ENCODE data around the gene CLASP2.
"Not testable (repeated sequence)": the region's sequence is repeated elsewhere in the genome, so short reads cannot be mapped to it uniquely, and the experiment has no call there.

CLASP2 gene

DNA sequence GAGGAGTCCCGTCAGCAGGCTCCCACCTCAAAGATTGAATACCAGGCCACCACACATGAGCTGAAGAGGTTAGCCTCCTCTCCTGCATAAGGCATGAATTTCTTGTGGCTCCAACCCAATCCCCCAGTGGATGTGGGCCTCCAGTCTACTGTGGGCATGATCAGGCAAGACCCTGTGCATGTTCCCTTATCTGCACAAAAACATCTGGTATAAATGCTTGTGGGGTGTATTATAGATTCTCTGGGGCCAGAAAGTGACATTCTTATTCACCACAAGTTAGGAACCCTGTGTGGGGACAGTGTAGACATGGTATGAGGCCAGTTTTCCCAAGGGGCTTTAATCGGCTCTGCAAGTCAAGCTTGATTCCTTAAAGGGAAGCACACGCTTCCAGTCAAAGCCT is 259.6 kb downstream of the CLASP2 start:
- POLR2A ChIA-PET: no interaction called here
- TF ChIP-seq, protein P1, sequence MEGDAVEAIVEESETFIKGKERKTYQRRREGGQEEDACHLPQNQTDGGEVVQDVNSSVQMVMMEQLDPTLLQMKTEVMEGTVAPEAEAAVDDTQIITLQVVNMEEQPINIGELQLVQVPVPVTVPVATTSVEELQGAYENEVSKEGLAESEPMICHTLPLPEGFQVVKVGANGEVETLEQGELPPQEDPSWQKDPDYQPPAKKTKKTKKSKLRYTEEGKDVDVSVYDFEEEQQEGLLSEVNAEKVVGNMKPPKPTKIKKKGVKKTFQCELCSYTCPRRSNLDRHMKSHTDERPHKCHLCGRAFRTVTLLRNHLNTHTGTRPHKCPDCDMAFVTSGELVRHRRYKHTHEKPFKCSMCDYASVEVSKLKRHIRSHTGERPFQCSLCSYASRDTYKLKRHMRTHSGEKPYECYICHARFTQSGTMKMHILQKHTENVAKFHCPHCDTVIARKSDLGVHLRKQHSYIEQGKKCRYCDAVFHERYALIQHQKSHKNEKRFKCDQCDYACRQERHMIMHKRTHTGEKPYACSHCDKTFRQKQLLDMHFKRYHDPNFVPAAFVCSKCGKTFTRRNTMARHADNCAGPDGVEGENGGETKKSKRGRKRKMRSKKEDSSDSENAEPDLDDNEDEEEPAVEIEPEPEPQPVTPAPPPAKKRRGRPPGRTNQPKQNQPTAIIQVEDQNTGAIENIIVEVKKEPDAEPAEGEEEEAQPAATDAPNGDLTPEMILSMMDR (IDR thresholded peaks at IDR 0.05; ENCODE audit: control extremely low read depth, extremely low read depth, low read depth, missing control alignments): no peak
- no peak for DNase-seq (ENCODE audit: extremely low spot score)
- CTCF ChIA-PET: no interaction called here

DNA sequence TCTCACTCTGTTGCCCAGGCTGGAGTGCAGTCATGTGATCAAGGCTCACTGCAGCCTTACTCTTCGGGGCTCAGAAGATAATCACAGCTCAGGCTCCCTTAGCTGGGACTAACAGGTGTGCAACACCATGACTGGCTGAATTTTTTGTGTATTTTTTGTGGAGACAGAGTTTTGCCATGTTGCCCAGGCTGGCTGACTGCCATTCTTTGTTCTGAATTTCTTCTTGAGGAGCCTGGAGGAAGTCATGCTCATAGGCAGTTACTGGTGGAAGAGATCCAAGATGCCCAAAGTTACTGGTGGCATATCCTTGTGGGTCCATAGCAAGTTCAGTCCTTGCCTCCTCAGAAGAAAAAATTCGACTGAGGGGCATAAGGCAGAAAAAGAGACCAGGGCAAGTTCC is 261.3 kb downstream of the CLASP2 start:
- ChIA-PET CTCF (no interaction called here), POLR2A (no interaction called here)
- TF ChIP-seq, protein P1 (IDR thresholded peaks at IDR 0.05; ENCODE audit: control extremely low read depth, extremely low read depth, low read depth, missing control alignments): no peak
- no peak for DNase-seq (ENCODE audit: extremely low spot score)

DNA sequence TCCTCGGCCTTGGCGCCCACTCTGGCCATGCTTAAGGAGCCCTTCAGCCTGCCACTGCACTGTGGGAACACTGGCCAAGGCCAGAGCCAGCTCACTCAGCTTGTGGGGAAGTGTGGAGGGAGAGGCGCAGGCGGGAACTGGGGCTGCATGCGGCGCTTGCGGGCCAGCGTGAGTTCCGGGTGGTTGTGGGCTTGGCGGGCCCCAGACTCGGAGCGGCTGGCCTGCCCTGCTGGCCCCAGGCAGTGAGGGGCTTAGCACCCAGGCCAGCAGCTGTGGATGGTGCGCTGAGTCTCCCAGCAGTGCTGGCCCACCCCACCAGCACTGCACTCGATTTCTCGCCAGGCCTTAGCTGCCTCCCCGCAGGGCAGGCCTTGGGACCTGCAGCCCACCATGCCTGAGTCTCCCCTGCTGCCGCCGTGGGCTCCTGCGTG is 264.7 kb downstream of the CLASP2 start:
- TF ChIP-seq, protein P1 (IDR thresholded peaks at IDR 0.05; ENCODE audit: control extremely low read depth, extremely low read depth, low read depth, missing control alignments): no peak
- DNase-seq (ENCODE audit: extremely low spot score): no peak
- CTCF ChIA-PET: interaction anchor here (1.0 to 1.6 kb wide), 2 partner anchors 12 to 31 kb away, joined by 3 to 8 read pairs; partner anchors contain the start of gene UBP1
- POLR2A ChIA-PET: no interaction called here

DNA sequence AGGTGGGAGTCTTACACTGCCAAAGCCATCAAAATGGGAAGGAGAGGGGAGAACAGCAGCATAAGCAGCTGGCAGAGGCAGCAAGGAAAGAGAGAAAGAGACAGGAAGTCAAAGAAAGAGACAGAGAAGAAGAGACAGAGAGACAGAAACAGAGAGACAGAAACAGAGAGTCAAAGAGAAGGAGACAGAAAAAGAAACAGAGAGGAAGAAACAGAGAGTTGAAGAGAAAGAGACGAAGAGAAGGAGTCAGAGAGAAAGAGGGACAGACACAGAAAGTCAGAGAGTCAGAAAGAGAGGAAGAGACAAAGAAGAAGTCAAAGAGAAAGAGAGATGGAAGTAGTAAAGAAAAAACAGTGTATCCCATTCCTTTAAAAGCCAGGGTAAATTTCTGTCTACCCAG is 266.1 kb downstream of the CLASP2 start:
- POLR2A ChIA-PET; DNase-seq (ENCODE audit: extremely low spot score); CTCF ChIA-PET: not testable (repeated sequence)

DNA sequence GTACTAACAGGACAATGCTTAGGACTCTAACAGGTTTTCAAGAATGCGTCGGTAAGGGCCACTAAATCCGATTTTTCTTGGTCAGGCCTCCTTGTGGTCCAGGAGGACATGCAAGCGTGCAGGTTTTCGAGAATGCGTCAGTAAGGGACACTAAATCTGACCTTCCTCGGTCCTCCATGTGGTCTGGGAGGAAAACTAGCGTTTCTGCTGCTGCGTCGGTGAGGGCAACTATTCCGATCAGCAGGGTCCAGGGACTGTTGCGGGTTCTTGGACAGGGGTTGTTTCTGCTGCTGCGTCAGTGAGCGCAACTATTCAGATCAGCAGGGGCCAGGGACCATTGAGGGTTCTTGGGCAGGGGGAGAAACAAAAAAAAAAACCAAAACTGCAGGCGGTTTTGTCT is 270.1 kb downstream of the CLASP2 start:
- ChIA-PET CTCF (no interaction called here), POLR2A (no interaction called here)
- TF ChIP-seq, protein P1 (IDR thresholded peaks at IDR 0.05; ENCODE audit: control extremely low read depth, extremely low read depth, low read depth, missing control alignments): no peak
- DNase-seq (ENCODE audit: extremely low spot score): no peak

DNA sequence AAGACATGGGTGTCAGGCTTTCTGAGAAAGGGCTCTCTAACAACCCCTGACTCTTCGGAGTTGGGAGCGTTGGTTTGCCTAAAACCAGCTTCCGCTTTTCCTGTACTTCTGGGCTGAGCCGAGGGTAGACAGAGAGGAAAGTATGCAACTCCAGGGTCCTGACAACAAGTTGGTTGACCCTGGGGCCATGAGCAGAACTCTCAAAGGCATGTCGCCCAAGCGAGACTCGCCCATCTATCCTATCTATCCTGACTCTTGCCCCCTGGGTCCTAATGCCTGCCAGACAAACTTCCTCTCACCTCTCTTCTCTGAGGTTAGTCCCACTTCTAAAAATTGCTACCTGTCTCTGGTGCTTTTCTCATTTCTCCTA is 270.8 kb downstream of the CLASP2 start:
- POLR2A ChIA-PET; CTCF ChIA-PET; DNase-seq (ENCODE audit: extremely low spot score): not testable (repeated sequence)
